GM06990 (cell line): ENCODE results near the gene PRODH2.

ENCODE experiments used
- DNase-seq: peaks from one replicate; pipeline ENCODE4 v3.0.0-alpha.2; 2011; ENCODE audit not compliant: insufficient read length; ENCODE audit errors: extremely low read depth
- H3K27me3 ChIP-seq: replicated peaks from 2 replicates; pipeline ENCODE4 v1.6.0; 2011; ENCODE audit warnings: low read length; ENCODE audit not compliant: control insufficient read depth, insufficient read depth
- H3K36me3 ChIP-seq: 2 replicates; pipeline ENCODE4 v1.5.1; 2011; ENCODE audit warnings: low read length; ENCODE audit not compliant: control insufficient read depth, insufficient read depth
- H3K4me3 ChIP-seq: replicated peaks from 2 replicates; pipeline ENCODE4 v1.5.1; 2011; ENCODE audit warnings: low read depth, mild to moderate bottlenecking, control low read depth, low read length
- CTCF ChIP-seq: IDR thresholded peaks from 2 replicates; pipeline ENCODE4 v1.5.1; 2011; ENCODE audit warnings: low read length, control low read depth, mild to moderate bottlenecking, inconsistent platforms; ENCODE audit not compliant: insufficient read depth, poor library complexity, severe bottlenecking

Gene PRODH2

DNA sequence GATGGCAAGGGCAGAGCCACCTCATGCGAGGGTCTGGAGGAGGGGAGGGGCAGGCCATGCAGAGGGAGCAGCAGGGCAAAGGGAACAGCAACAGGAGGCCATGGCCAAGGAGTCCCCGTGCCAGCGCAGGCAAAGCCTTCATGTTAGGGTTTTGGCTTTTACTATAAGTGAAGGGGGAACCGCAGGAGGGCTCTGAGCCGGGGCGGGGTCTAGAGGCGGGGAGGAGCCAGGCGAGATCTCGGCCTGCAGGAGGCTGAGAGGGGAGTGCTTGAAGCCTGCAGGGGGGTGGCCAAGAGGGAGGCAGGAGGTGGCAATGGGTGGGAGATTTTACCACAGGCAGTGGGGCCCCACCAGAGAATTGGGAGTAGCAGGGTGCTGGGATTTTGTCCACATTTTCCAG lies 31.0 kb downstream of the PRODH2 start:
- Histone ChIP-seq H3K36me3 (no peaks in the 10 kb centered on the region; the same call in 1 of the 2 replicates), H3K27me3 (no peaks in the 10 kb centered on the region), H3K4me3 (no peak overlapping the region)
- no peak for TF ChIP-seq CTCF
- no peak for DNase-seq

GRCh38 chr19:35780717-35781116 lies 31.9 kb downstream of the PRODH2 start:
- Histone ChIP-seq H3K36me3 (no peaks in the 10 kb centered on the region; the same call in 1 of the 2 replicates), H3K4me3 (no peak overlapping the region), H3K27me3 (no peaks in the 10 kb centered on the region)
- TF ChIP-seq CTCF = no peak
- DNase-seq = no peak

- no peaks in the 10 kb centered on the region; the same call in 1 of the 2 replicates for H3K36me3 ChIP-seq
- TF ChIP-seq CTCF = no peak
These were observed 32.6 kb downstream of the PRODH2 start for GRCh38 chr19:35780058-35780457.

GRCh38 chr19:35779033-35779432 lies 33.6 kb downstream of the PRODH2 start:
- TF ChIP-seq CTCF = no peak

More at GRCh38 chr19:35780058-35780457, 32.6 kb downstream of the PRODH2 start:
- H3K4me3 ChIP-seq = no peak overlapping the region
- DNase-seq = no peak
- H3K27me3 ChIP-seq = no peaks in the 10 kb centered on the region

DNA sequence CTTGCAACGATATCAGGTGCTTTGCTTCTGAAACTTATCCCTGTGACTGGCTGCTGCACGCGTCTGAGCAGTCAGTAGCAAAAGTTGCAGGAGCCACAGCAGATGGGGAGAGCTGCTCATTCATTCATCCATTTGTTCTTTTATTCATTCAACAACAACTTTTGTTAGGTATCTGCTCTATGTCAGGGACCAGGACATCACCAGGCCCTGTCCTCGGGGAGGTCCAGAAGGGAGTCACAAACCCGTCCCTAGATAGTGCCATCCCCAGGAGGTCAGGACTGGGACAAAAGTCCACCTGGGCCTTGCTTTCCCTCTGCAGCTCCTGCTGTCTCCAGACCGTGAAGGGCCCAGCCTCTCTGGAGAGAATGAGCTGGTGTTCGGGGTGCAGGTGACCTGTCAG lies 34.7 kb downstream of the PRODH2 start:
- Histone ChIP-seq H3K36me3 (no peaks in the 10 kb centered on the region; the same call in 1 of the 2 replicates), H3K4me3 (no peak overlapping the region), H3K27me3 (no peaks in the 10 kb centered on the region)
- TF ChIP-seq CTCF = no peak
- no peak for DNase-seq

More at GRCh38 chr19:35779033-35779432, 33.6 kb downstream of the PRODH2 start:
- no peak for DNase-seq
- Histone ChIP-seq H3K36me3 (no peaks in the 10 kb centered on the region; the same call in 1 of the 2 replicates), H3K27me3 (no peaks in the 10 kb centered on the region), H3K4me3 (no peak overlapping the region)
